ENCODE data around the gene DHODH. TPM values are rescaled to one million over a fixed set of nuclear protein-coding genes. Genes with fewer than 3 reads are reported as not detected.

Gene DHODH
- total RNA-seq, 1 experiment from 2014 or later = 19.0 TPM

GRCh38 chr16:72060405-72060804, 51.9 kb downstream of the DHODH start:
- Mint-ChIP-seq H3K4me1 (no peaks in the 10 kb centered on the region), H3K36me3 (no peaks in the 10 kb centered on the region), H3K27me3 (ENCODE audit: low read depth) (peaks cover 3% of the 10 kb centered on the region; the same call in 1 of the 2 replicates), H3K4me3 (no peak overlapping the region), H3K27ac (no peak overlapping the region), H3K9me3 (no peaks in the 10 kb centered on the region)
- no peak for TF ChIP-seq ZNF121 (CRISPR knock-in tag; IDR thresholded peaks at IDR 0.05)
- no peak for TF ChIP-seq PRDM15 (CRISPR knock-in tag; IDR thresholded peaks at IDR 0.05)
- TF ChIP-seq ESRRA (CRISPR knock-in tag; IDR thresholded peaks at IDR 0.05; ENCODE audit: borderline replicate concordance) = no peak
- ATAC-seq (no peak), DNase-seq (ENCODE audit: low spot score) (no peak)
- ChIA-PET POLR2A (no interaction called here), CTCF (no interaction called here)

GRCh38 chr16:72061564-72061963, 53.0 kb downstream of the DHODH start:
- no peak for DNase-seq (ENCODE audit: low spot score)
- CTCF ChIA-PET = no interaction called here
- no peak for TF ChIP-seq USF1 (CRISPR knock-in tag; IDR thresholded peaks at IDR 0.05)
- TF ChIP-seq MAX (CRISPR knock-in tag; IDR thresholded peaks at IDR 0.05) = no peak
- TF ChIP-seq FOXJ3 (CRISPR knock-in tag; IDR thresholded peaks at IDR 0.05; ENCODE audit: borderline replicate concordance) = no peak
- TF ChIP-seq ZSCAN18 (CRISPR knock-in tag; IDR thresholded peaks at IDR 0.05) = no peak
- no peak for TF ChIP-seq ARID4B (CRISPR knock-in tag; IDR thresholded peaks at IDR 0.05; ENCODE audit: borderline replicate concordance)
- TF ChIP-seq FOXK1 (CRISPR knock-in tag; IDR thresholded peaks at IDR 0.05) = no peak
- TF ChIP-seq AR (CRISPR knock-in tag; IDR thresholded peaks at IDR 0.05) = no peak
- no peak for TF ChIP-seq FOXP1 (CRISPR knock-in tag; IDR thresholded peaks at IDR 0.05; ENCODE audit: borderline replicate concordance)
- TF ChIP-seq SMAD3 (CRISPR knock-in tag; IDR thresholded peaks at IDR 0.05; ENCODE audit: borderline replicate concordance) = no peak
- TF ChIP-seq ATF2 (CRISPR knock-in tag; IDR thresholded peaks at IDR 0.05; ENCODE audit: borderline replicate concordance, low read depth) = no peak
- TF ChIP-seq GABPB1 (CRISPR knock-in tag; IDR thresholded peaks at IDR 0.05) = no peak
- no peak for TF ChIP-seq ZMAT4 (CRISPR knock-in tag; IDR thresholded peaks at IDR 0.05)
- no peak for TF ChIP-seq NFE2L1 (CRISPR knock-in tag; IDR thresholded peaks at IDR 0.05)
- TF ChIP-seq ESRRA (CRISPR knock-in tag; IDR thresholded peaks at IDR 0.05; ENCODE audit: borderline replicate concordance) = no peak
- no peak for TF ChIP-seq RORB (CRISPR knock-in tag; IDR thresholded peaks at IDR 0.05)
- H3K4me1 Mint-ChIP-seq = no peaks in the 10 kb centered on the region
- H3K4me3 Mint-ChIP-seq = no peak overlapping the region
- no peak overlapping the region for H3K27ac Mint-ChIP-seq
- peaks cover 3% of the 10 kb centered on the region; the same call in 1 of the 2 replicates for H3K27me3 Mint-ChIP-seq (ENCODE audit: low read depth)
- ATAC-seq = no peak
- H3K9me3 Mint-ChIP-seq = no peaks in the 10 kb centered on the region
- no peaks in the 10 kb centered on the region for H3K36me3 Mint-ChIP-seq
- POLR2A ChIA-PET = no interaction called here
